SKM-1 (cell line): ENCODE data around the gene LRIG1.

Experiments
- DNase-seq: peaks from one replicate; lab custom pipeline; 2025; ENCODE audit not compliant: unreplicated experiment; lab: John Stamatoyannopoulos, UW

The LRIG1 gene

GRCh38 chr3:66504850-66505641 is 4.2 kb upstream of the LRIG1 start:
- DNase-seq: no peak

- DNase-seq: no peak
Measured at GRCh38 chr3:66502981-66503380, 2.2 kb upstream of the LRIG1 start.

GRCh38 chr3:66502245-66502874 is 1.5 kb upstream of the LRIG1 start:
- DNase-seq: no peak

- no peak for DNase-seq
Measured at GRCh38 chr3:66501483-66502244, 842 bp upstream of the LRIG1 start.

- DNase-seq: no peak
Measured at GRCh38 chr3:66499881-66500575, 794 bp downstream of the LRIG1 start.

- DNase-seq: no peak
Measured at GRCh38 chr3:66498687-66499621, 1.9 kb downstream of the LRIG1 start.

- DNase-seq: no peak
Measured at GRCh38 chr3:66497985-66498671, 2.7 kb downstream of the LRIG1 start.

GRCh38 chr3:66497288-66497984 is 3.4 kb downstream of the LRIG1 start:
- DNase-seq: no peak

- no peak for DNase-seq
Measured at GRCh38 chr3:66496746-66497145, 4.1 kb downstream of the LRIG1 start.

GRCh38 chr3:66496301-66496700 is 4.5 kb downstream of the LRIG1 start:
- DNase-seq: no peak

GRCh38 chr3:66495668-66496045 is 5.2 kb downstream of the LRIG1 start:
- no peak for DNase-seq

- DNase-seq: no peak
Measured at GRCh38 chr3:66494959-66495667, 5.7 kb downstream of the LRIG1 start.

GRCh38 chr3:66493458-66494099 is 7.2 kb downstream of the LRIG1 start:
- no peak for DNase-seq

- DNase-seq: no peak
Measured at GRCh38 chr3:66492672-66493071, 8.2 kb downstream of the LRIG1 start.

- no peak for DNase-seq
Measured at GRCh38 chr3:66492071-66492470, 8.8 kb downstream of the LRIG1 start.

- no peak for DNase-seq
Measured at GRCh38 chr3:66490984-66491383, 9.8 kb downstream of the LRIG1 start.

GRCh38 chr3:66490214-66490613 is 10.6 kb downstream of the LRIG1 start:
- peak; percentile 51 for DNase-seq

- DNase-seq: no peak
Measured at GRCh38 chr3:66489581-66489980, 11.2 kb downstream of the LRIG1 start.
